Testis (tissue), 3 donors: ENCODE measurements around the gene LRP8. TPM values are rescaled to one million over a fixed set of nuclear protein-coding genes. Genes with fewer than 3 reads are reported as not detected.
A peak's percentile ranks its signal among the peaks of the same experiment; 100 is the strongest.

ENCODE experiments used
- DNase-seq: peaks from one replicate; pipeline ENCODE4 v3.0.0-alpha.2; 2019
- H3K27ac ChIP-seq, 2 donors: fragments of 200-600 bp; sonication (generic); one replicate each; pipeline ENCODE4 v1.5.1; 2019
- H3K27me3 ChIP-seq: fragments of 200-600 bp; sonication (generic); one replicate; pipeline ENCODE4 v1.5.1; 2019
- H3K36me3 ChIP-seq: fragments of 200-600 bp; sonication (generic); one replicate; pipeline ENCODE4 v1.5.1; 2017; ENCODE audit warnings: low read depth; ENCODE audit errors: missing control alignments
- H3K4me1 ChIP-seq: fragments of 200-600 bp; sonication (generic); one replicate; pipeline ENCODE4 v1.5.1; 2019
- H3K4me3 ChIP-seq, 2 donors: fragments of 200-600 bp; sonication (generic); one replicate each; pipeline ENCODE4 v1.5.1; 2017 to 2019
- H3K9me3 ChIP-seq: fragments of 200-600 bp; sonication (generic); one replicate; pipeline ENCODE4 v1.5.1; 2017
- CTCF ChIP-seq, 3 experiments: fragments of 450-650 bp in 2 of 3; fragments of 200-600 bp in 1 of 3; sonication (generic) in 1 of 3; IDR thresholded peaks; one replicate each; pipeline ENCODE4 v1.5.1; 2016 to 2019; ENCODE audit warnings: antibody characterized with exemption in 3 of 3, mild to moderate bottlenecking in 2 of 3, moderate library complexity in 1 of 3
- POLR2A ChIP-seq: fragments of 450-650 bp; IDR thresholded peaks from one replicate; pipeline ENCODE4 v1.6.1; 2017; ENCODE audit warnings: antibody characterized with exemption, mild to moderate bottlenecking, moderate library complexity
- WGBS, 2 donors: methylation state at CpG; one replicate each; pipeline ENCODE4 v1.1.5; 2018; 5-methylcytosine and 5-hydroxymethylcytosine counted together
- intact Hi-C: fragments of 100-400 bp; cut with DNase I; formaldehyde crosslinking; loops from one replicate; pipeline ENCODE4 v1.15.1; 2023; ENCODE audit warnings: low total_unique reads
- polyA plus RNA-seq: library from polyadenylated mRNA; stranded (reverse); fragments of 350-450 nt; fragmentation: Illumina TruSeq; extraction: RNeasy Lipid Tissue Mini Kit (QIAGEN cat#74804); gene quantifications from one replicate; pipeline ENCODE4 v1.2.3, GENCODE V29; 2014; ENCODE audit warnings: low read depth, low replicate concordance; ENCODE audit not compliant: insufficient read depth
- total RNA-seq, 2 donors: library from RNA; depleted of rRNA; stranded (reverse); fragments of >200 nt; gene quantifications; one replicate each; pipeline ENCODE4 v1.2.3, GENCODE V29; 2016

LRP8 gene
- total and polyA plus RNA-seq, 3 donors from 2014 or later, result 64.3 to 253 (median 223) TPM

- Histone ChIP-seq H3K4me1 (peaks cover 19% of the 10 kb centered on the region), H3K27me3 (no peaks in the 10 kb centered on the region), H3K4me3 (no peak overlapping the region), H3K36me3 (no peaks in the 10 kb centered on the region), H3K27ac (no peak overlapping the region), H3K9me3 (no peaks in the 10 kb centered on the region)
- no peak for TF ChIP-seq POLR2A
- TF ChIP-seq CTCF (IDR thresholded peaks at IDR 0.05), result no peak
- intact Hi-C loops, result no loop called here
- DNase-seq, result no peak
- WGBS, 2 donors, result 73 to 74% methylated on average over 7 of the region's 7 CpGs
Observed at GRCh38 chr1:53288790-53289429, 39.0 kb downstream of the LRP8 start.

- Histone ChIP-seq H3K36me3 (no peaks in the 10 kb centered on the region), H3K27me3 (no peaks in the 10 kb centered on the region), H3K27ac (no peak overlapping the region), H3K4me1 (peaks cover 16% of the 10 kb centered on the region), H3K9me3 (no peaks in the 10 kb centered on the region), H3K4me3 (no peak overlapping the region)
- intact Hi-C loops, result no loop called here
- DNase-seq, result no peak
- 75 to 76% methylated on average over 15 to 18 of the region's 18 CpGs for WGBS, 2 donors
- TF ChIP-seq CTCF (IDR thresholded peaks at IDR 0.05), result no peak
- TF ChIP-seq POLR2A, result no peak
Observed at GRCh38 chr1:53288002-53288789, 39.7 kb downstream of the LRP8 start.

- no peak overlapping the region for H3K4me3 ChIP-seq
- intact Hi-C loops, result no loop called here
- no peaks in the 10 kb centered on the region for H3K27me3 ChIP-seq
- no peaks in the 10 kb centered on the region for H3K9me3 ChIP-seq
- H3K36me3 ChIP-seq, result no peaks in the 10 kb centered on the region
- no peak for DNase-seq
- TF ChIP-seq CTCF (IDR thresholded peaks at IDR 0.05), result no peak
- TF ChIP-seq POLR2A, result no peak
- no peak overlapping the region for H3K27ac ChIP-seq
- 70 to 80% methylated on average over 4 of the region's 4 CpGs for WGBS, 2 donors
- H3K4me1 ChIP-seq, result peaks cover 16% of the 10 kb centered on the region
Observed at GRCh38 chr1:53286955-53287354, 40.9 kb downstream of the LRP8 start.

GRCh38 chr1:53285969-53286760, 41.7 kb downstream of the LRP8 start:
- TF ChIP-seq CTCF (IDR thresholded peaks at IDR 0.05), result no peak
- TF ChIP-seq POLR2A, result no peak
- Histone ChIP-seq H3K27me3 (no peaks in the 10 kb centered on the region), H3K9me3 (no peaks in the 10 kb centered on the region), H3K36me3 (no peaks in the 10 kb centered on the region), H3K27ac (no peak overlapping the region), H3K4me1 (peaks cover 16% of the 10 kb centered on the region), H3K4me3 (no peak overlapping the region)
- peak; percentile 81 for DNase-seq
- intact Hi-C loops, result no loop called here
- 58 to 71% methylated on average over 5 to 8 of the region's 8 CpGs for WGBS, 2 donors
